Glomerular endothelial cell (primary cell): Measurements from ENCODE around the gene GLYATL3. TPM values are rescaled to one million over a fixed set of nuclear protein-coding genes. Genes with fewer than 3 reads are reported as not detected.

Experiments
- total RNA-seq: library from RNA; depleted of rRNA; stranded (reverse); fragments of >200 nt; gene quantifications from 2 replicates; pipeline ENCODE4 v1.2.3, GENCODE V29; 2015

The GLYATL3 gene
- total RNA-seq, 1 donor from 2014 or later, result not detected

Other genes starting within 250 kb of the GLYATL3 start
- gene MMUT, start 36.7 kb upstream of the GLYATL3 start, total RNA-seq, result 8.2 and 9.0 TPM in 2 replicates
- 3.2 and 5.8 TPM in 2 replicates for gene CENPQ, start 36.6 kb upstream of the GLYATL3 start, total RNA-seq
- 17.9 and 28.1 TPM in 2 replicates for gene C6orf141, start 50.7 kb downstream of the GLYATL3 start, total RNA-seq
- not detected in 2 replicates for gene RHAG, start 136.9 kb downstream of the GLYATL3 start, total RNA-seq
- gene CRISP2, start 213.6 kb downstream of the GLYATL3 start, total RNA-seq, result not detected in 2 replicates
- not detected in 2 replicates for gene CRISP3, start 244.5 kb downstream of the GLYATL3 start, total RNA-seq